Thyroid gland (tissue), 4 donors: ENCODE measurements around the gene TPK1. TPM values are rescaled to one million over a fixed set of nuclear protein-coding genes. Genes with fewer than 3 reads are reported as not detected.

Experiments used
- DNase-seq, 2 donors: peaks; one replicate each; pipeline ENCODE4 v3.0.0-alpha.2; 2019
- H3K27ac ChIP-seq, 3 donors: fragments of 200-600 bp; sonication (generic); 1 replicate in 2 of 3; 2 replicates in 1 of 3; pipeline ENCODE4 v1.5.1; 2016 to 2019; ENCODE audit warnings: mild to moderate bottlenecking in 1 of 3, moderate library complexity in 1 of 3
- H3K27me3 ChIP-seq: fragments of 200-600 bp; sonication (generic); one replicate; pipeline ENCODE4 v1.5.1; 2019
- H3K36me3 ChIP-seq, 2 donors: fragments of 200-600 bp; sonication (generic); one replicate each; pipeline ENCODE4 v1.5.1; 2016 to 2019
- H3K4me1 ChIP-seq, 2 donors: fragments of 200-600 bp; sonication (generic); one replicate each; pipeline ENCODE4 v1.5.1; 2017 to 2019
- H3K4me3 ChIP-seq, 3 donors: fragments of 200-600 bp; sonication (generic); replicated peaks in 1 of 3; 1 replicate in 2 of 3; 2 replicates in 1 of 3; pipeline ENCODE4 v1.5.1; 2016; ENCODE audit warnings: mild to moderate bottlenecking in 1 of 3
- H3K9me3 ChIP-seq: fragments of 200-600 bp; sonication (generic); one replicate; pipeline ENCODE4 v1.5.1; 2017
- CTCF ChIP-seq, 6 experiments: fragments of 200-600 bp in 3 of 6; fragments of 450-650 bp in 3 of 6; sonication (generic) in 3 of 6; IDR thresholded peaks; one replicate each; pipeline ENCODE4 v1.5.1; 2016 to 2019; ENCODE audit warnings: antibody characterized with exemption in 6 of 6, mild to moderate bottlenecking in 2 of 6, inconsistent platforms in 1 of 6, moderate library complexity in 1 of 6
- POLR2A ChIP-seq, 2 donors: fragments of 450-650 bp; IDR thresholded peaks; one replicate each; pipeline ENCODE4 v1.6.1; 2017; ENCODE audit warnings: antibody characterized with exemption in 2 of 2, mild to moderate bottlenecking in 2 of 2, moderate library complexity in 1 of 2
- WGBS, 2 donors: methylation state at CpG; one replicate each; pipeline ENCODE4 v1.1.5; 2017; 5-methylcytosine and 5-hydroxymethylcytosine counted together
- intact Hi-C: fragments of 100-400 bp; cut with DNase I; formaldehyde crosslinking; loops from one replicate; pipeline ENCODE4 v1.15.1; 2023
- total RNA-seq, 4 donors: library from RNA; depleted of rRNA; stranded (reverse); fragments of >200 nt; gene quantifications; one replicate each; pipeline ENCODE4 v1.2.3, GENCODE V29; 2016

Gene TPK1
- total RNA-seq, 4 donors from 2014 or later, result 2.6 to 10.4 (median 6.2) TPM

DNA sequence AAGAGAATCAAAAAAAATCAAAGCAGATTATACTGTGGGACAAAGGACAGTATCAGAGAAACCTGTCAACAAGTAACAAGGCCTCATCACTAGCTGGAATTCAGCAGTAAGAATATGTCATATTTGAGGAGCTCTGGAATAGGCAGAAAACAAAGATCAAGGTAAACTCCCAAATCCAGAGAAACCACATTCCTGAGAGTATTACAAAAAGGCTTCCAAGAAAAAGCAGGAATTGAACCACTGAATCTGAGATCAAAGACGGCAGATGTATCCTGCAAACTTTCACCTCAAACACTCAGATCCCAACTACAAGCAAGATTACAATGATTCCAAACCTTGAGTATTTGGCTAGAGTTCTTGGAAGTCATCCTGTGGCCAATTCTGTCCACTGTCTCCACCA is 16.3 kb downstream of the TPK1 start:
- no peak for DNase-seq
- H3K27me3 ChIP-seq, result no peaks in the 10 kb centered on the region
- H3K4me1 ChIP-seq, result peaks cover 0 to 5% of the 10 kb centered on the region in 2 donors
- H3K36me3 ChIP-seq, result no peaks in the 10 kb centered on the region
- TF ChIP-seq CTCF (IDR thresholded peaks at IDR 0.05) (no peak), POLR2A (IDR thresholded peaks at IDR 0.05) (no peak)
- H3K9me3 ChIP-seq, result no peaks in the 10 kb centered on the region
- WGBS, 2 donors, result 88 to 97% methylated on average over 1 of the region's 1 CpG
- intact Hi-C loops, result no loop called here
- no peak overlapping the region for H3K27ac ChIP-seq
- H3K4me3 ChIP-seq, result no peak overlapping the region

DNA sequence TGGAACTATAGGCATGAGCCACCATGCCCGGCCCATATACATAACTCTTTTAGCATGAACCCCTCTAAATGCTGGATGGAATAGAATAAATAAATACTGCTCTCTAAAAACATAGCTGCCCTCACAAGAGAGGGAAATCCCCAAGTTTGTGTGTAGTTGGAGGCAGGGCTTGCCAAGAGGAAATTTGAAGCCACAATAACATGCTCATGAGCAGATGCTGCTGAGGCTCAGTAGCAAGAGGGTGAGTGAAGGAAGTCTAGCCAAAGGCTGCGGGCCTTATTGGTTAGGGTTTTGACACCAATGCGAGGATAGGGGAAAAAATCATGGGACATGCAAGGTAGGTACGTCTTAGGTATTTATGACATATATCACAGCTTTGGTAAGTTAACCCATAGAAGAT is 17.3 kb downstream of the TPK1 start:
- Histone ChIP-seq H3K4me3 (no peak overlapping the region), H3K4me1 (peaks cover 0 to 5% of the 10 kb centered on the region in 2 donors), H3K36me3 (no peaks in the 10 kb centered on the region), H3K9me3 (no peaks in the 10 kb centered on the region), H3K27ac (no peak overlapping the region), H3K27me3 (no peaks in the 10 kb centered on the region)
- DNase-seq, result peak; percentile 13 to 35
- intact Hi-C loops, result no loop called here
- TF ChIP-seq CTCF (IDR thresholded peaks at IDR 0.05), result no peak
- TF ChIP-seq POLR2A (IDR thresholded peaks at IDR 0.05), result no peak
- WGBS, 2 donors, result 76 to 88% methylated on average over 4 of the region's 4 CpGs

DNA sequence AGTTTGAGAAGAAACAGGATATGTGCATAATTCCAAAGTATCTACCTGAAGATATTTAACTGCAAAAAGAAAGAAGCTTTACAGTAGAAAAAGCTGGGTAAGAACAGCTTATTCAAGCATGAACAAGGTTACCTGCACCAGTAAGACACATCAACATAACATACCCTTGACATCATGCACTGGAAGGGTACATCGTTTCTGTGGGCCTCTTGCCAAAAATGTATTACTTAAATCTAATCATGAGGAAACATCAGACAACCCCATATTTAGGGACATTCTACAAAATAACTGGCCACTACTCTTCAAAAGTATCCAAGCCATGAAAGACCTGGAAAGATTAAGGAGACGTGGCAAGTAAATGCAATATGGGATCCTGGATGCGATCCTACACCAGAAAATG is 18.9 kb downstream of the TPK1 start:
- H3K36me3 ChIP-seq, result no peaks in the 10 kb centered on the region
- H3K27me3 ChIP-seq, result no peaks in the 10 kb centered on the region
- H3K4me3 ChIP-seq, result no peak overlapping the region
- 76 to 78% methylated on average over 3 of the region's 3 CpGs for WGBS, 2 donors
- H3K27ac ChIP-seq, result no peak overlapping the region
- TF ChIP-seq CTCF (IDR thresholded peaks at IDR 0.05) (no peak), POLR2A (IDR thresholded peaks at IDR 0.05) (no peak)
- intact Hi-C loops, result no loop called here
- no peaks in the 10 kb centered on the region for H3K9me3 ChIP-seq
- H3K4me1 ChIP-seq, result peaks cover 0 to 2% of the 10 kb centered on the region in 2 donors
- DNase-seq, result no peak

GRCh38 chr7:144814299-144814698 is 21.6 kb downstream of the TPK1 start:
- 88 to 98% methylated on average over 1 of the region's 1 CpG for WGBS, 2 donors
- TF ChIP-seq CTCF (IDR thresholded peaks at IDR 0.05) (no peak), POLR2A (IDR thresholded peaks at IDR 0.05) (no peak)
- Histone ChIP-seq H3K27me3 (no peaks in the 10 kb centered on the region), H3K36me3 (no peaks in the 10 kb centered on the region), H3K4me3 (no peak overlapping the region), H3K9me3 (no peaks in the 10 kb centered on the region), H3K27ac (no peak overlapping the region), H3K4me1 (no peaks in the 10 kb centered on the region)
- no peak for DNase-seq
- intact Hi-C loops, result no loop called here

GRCh38 chr7:144812379-144813283 is 23.2 kb downstream of the TPK1 start:
- H3K9me3 ChIP-seq, result no peaks in the 10 kb centered on the region
- 79 to 83% methylated on average over 5 of the region's 5 CpGs for WGBS, 2 donors
- H3K36me3 ChIP-seq, result no peaks in the 10 kb centered on the region
- no peaks in the 10 kb centered on the region for H3K4me1 ChIP-seq
- H3K27me3 ChIP-seq, result no peaks in the 10 kb centered on the region
- H3K4me3 ChIP-seq, result no peak overlapping the region
- no peak for TF ChIP-seq POLR2A (IDR thresholded peaks at IDR 0.05)
- no peak for TF ChIP-seq CTCF (IDR thresholded peaks at IDR 0.05)
- intact Hi-C loops, result no loop called here
- H3K27ac ChIP-seq, result no peak overlapping the region
- no peak for DNase-seq
